HAP-1 (cell line): ENCODE measurements around the gene VTI1A.
"Not testable (repeated sequence)": the region's sequence is repeated elsewhere in the genome, so short reads cannot be mapped to it uniquely, and the experiment has no call there.

ENCODE experiments used
- DNase-seq, 2 experiments: peaks; one replicate each; pipeline ENCODE4 v3.0.0-alpha.2; 2016 to 2020; ENCODE audit warnings: low spot score in 2 of 2
- H3K27me3 ChIP-seq: fragments of 250-450 bp; sonication (Bioruptor Pico); 2 replicates; pipeline ENCODE4 v1.5.1; 2020; ENCODE audit warnings: low read depth, mild to moderate bottlenecking, moderate library complexity
- H3K36me3 ChIP-seq: fragments of 250-450 bp; sonication (Bioruptor Pico); replicated peaks from 2 replicates; pipeline ENCODE4 v1.5.1; 2020; ENCODE audit warnings: mild to moderate bottlenecking
- H3K4me1 ChIP-seq: fragments of 250-450 bp; sonication (Bioruptor Pico); 2 replicates; pipeline ENCODE4 v1.5.1; 2020; ENCODE audit warnings: mild to moderate bottlenecking
- H3K4me3 ChIP-seq: fragments of 250-450 bp; sonication (Bioruptor Pico); 2 replicates; pipeline ENCODE4 v1.5.1; 2020; ENCODE audit warnings: mild to moderate bottlenecking, moderate library complexity
- H3K9me3 ChIP-seq: fragments of 250-450 bp; sonication (Bioruptor Pico); 2 replicates; pipeline ENCODE4 v1.5.1; 2020; ENCODE audit warnings: mild to moderate bottlenecking, moderate library complexity
- in situ Hi-C: fragments of 300-500 bp; cut with MboI; formaldehyde crosslinking; loops from 3 replicates; pipeline ENCODE4 v1.14.3; 2020; ENCODE audit warnings: low sequenced_read_pairs, inconsistent platforms, mixed read lengths

Gene VTI1A

DNA sequence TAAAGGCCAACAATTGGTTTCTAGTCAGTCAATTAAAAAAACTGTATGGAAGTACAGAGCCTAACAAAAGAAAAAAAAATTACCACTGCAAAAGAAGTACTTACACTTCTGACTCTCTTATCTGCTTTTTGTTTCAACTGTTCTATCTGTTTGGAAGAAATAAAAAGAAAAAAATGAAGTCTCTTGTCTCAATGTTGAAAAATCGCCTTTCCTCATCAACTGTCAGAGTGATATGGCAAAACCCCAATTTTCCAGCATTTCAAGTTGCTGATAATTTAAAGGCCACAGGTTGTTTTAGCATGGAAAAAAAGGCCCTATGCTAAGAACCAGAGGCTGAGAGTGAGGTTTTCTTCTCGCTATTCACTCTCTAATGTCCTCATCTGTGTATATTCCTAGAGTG lies 13.9 kb upstream of the VTI1A start:
- peaks cover 55% of the 10 kb centered on the region for H3K36me3 ChIP-seq

DNA sequence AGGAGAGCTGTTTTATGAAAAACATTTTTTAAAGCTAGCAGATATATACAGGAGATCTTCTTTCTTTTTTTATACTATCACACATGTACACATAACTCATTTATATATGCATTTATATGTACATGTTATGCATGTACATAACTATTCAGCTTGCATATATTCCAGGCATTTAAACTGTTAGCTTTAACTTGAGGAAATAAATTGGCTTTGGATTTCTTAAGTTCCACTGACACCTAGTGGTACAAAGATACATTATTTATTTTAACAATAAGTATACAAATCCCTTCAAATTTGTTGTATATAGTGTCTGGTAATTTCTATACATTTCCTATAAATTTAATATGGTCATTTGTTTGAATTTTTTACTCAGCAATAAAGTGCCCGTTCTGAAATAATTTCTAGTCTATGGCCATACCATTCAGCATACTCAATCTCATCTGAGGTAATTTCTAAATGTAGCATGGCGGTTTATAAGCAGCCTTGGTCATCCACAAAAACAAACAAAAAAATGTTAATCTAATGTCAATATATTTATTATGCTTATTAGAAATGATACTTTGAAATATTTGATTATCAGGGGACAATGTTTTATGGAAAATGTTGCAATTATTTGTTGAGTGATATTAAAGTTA lies 11.9 kb upstream of the VTI1A start:
- in situ Hi-C loops: no loop called here
- H3K4me3 ChIP-seq: no peak overlapping the region
- no peaks in the 10 kb centered on the region for H3K27me3 ChIP-seq
- peaks cover 65% of the 10 kb centered on the region for H3K36me3 ChIP-seq
- H3K9me3 ChIP-seq: no peaks in the 10 kb centered on the region
- peak in 1 of 2 experiments; percentile 31 for DNase-seq
- H3K4me1 ChIP-seq: no peaks in the 10 kb centered on the region

More for the DNA sequence above, 13.9 kb upstream of the VTI1A start:
- no peaks in the 10 kb centered on the region for H3K27me3 ChIP-seq
- no peak overlapping the region for H3K4me3 ChIP-seq
- no peak for DNase-seq
- H3K9me3 ChIP-seq: no peaks in the 10 kb centered on the region
- no peaks in the 10 kb centered on the region for H3K4me1 ChIP-seq
- in situ Hi-C loops: no loop called here

DNA sequence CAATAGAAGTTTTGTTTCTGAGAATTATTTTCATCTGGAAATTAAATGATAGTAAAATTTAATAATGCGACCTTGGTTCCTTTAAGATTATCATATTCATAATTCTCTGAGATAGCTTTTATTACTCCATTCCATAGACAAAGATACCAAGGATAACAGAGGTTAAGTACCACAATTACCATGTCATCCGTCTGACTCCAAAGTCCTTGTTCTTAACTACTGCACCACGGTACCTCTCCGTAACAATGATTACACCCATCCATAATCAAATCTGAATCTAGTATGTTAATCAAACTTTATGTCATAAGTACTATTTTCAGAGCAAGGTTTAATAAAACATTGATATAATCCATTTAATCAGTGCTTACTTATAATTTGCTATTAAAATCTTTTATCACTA lies 8.7 kb upstream of the VTI1A start:
- H3K4me1 ChIP-seq: no peaks in the 10 kb centered on the region
- DNase-seq: no peak
- peaks cover 57% of the 10 kb centered on the region for H3K36me3 ChIP-seq
- no peak overlapping the region for H3K4me3 ChIP-seq
- H3K9me3 ChIP-seq: no peaks in the 10 kb centered on the region
- in situ Hi-C loops: no loop called here
- H3K27me3 ChIP-seq: no peaks in the 10 kb centered on the region

DNA sequence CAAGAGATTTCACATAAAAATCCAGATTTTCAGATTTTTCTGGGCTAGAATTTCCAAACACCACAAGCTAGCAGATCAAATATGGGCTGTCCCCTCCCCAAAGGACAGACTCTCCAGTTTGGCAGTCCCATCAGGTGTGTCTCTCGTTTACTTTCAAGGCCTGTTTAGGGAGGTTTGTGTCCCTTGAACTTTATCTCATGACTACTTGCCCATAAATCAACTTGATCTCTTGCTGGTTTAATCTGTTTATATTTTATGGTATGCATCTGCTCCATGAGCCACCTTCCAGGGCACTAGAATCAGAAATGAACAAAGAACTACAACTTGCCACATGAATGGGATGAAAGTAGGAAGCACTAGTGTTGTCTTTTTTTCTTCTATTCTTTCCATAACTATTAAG lies 5.5 kb upstream of the VTI1A start:
- Histone ChIP-seq H3K9me3 (no peaks in the 10 kb centered on the region), H3K27me3 (no peaks in the 10 kb centered on the region), H3K4me1 (peaks cover 6% of the 10 kb centered on the region), H3K36me3 (peaks cover 47% of the 10 kb centered on the region), H3K4me3 (no peak overlapping the region)
- in situ Hi-C loops: no loop called here
- no peak for DNase-seq

- peaks cover 6% of the 10 kb centered on the region for H3K4me1 ChIP-seq
Measured at GRCh38 chr10:112442063-112442462, 5.0 kb upstream of the VTI1A start.

DNA sequence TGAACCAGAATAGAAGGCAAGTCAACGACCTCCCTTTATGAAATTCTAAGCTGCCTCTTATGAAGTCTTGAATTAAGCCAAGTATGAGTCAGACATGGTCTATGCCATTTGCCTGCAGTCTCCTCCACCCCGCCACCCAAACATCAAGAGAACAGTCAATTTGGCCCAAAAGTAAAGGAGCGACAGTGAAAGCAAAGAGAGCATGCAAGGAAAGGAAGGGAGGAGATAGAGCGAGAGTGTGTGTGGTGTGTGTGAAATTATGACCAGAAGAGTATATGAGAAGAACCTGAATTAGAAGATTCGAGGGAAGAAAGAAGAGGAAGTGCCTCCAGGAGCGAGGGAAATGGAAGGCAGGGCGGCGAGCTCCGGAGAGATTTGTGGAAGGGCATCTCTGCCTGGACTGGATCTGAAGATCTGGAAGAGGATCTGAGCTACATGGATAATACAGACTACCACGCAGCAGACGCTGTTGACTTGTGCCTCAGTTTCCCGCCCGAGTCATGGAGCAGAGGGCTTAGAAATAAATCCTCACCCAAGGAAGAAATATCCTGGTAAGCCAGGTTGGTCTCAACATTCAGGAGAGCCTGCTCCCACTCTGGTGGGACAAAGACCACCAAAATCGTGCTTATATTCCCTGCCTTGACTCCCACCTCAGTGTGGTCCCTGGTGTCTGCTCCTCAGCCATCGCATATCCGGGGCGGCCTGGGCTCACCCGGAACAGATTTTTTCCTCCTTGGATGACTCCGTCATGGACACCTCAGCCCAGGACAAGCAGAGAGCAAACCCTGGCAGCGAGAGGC lies 760 bp upstream of the VTI1A start:
- DNase-seq: no peak
- Histone ChIP-seq H3K27me3 (no peaks in the 10 kb centered on the region), H3K36me3 (peaks cover 22% of the 10 kb centered on the region), H3K4me3 (peak overlapping the region; percentile 92), H3K4me1 (peaks cover 6% of the 10 kb centered on the region), H3K9me3 (no peaks in the 10 kb centered on the region)
- in situ Hi-C loops: no loop called here

More at GRCh38 chr10:112442063-112442462, 5.0 kb upstream of the VTI1A start:
- H3K27me3 ChIP-seq: no peaks in the 10 kb centered on the region
- H3K36me3 ChIP-seq: peaks cover 45% of the 10 kb centered on the region
- DNase-seq: no peak
- in situ Hi-C loops: no loop called here
- no peaks in the 10 kb centered on the region for H3K9me3 ChIP-seq
- no peak overlapping the region for H3K4me3 ChIP-seq

DNA sequence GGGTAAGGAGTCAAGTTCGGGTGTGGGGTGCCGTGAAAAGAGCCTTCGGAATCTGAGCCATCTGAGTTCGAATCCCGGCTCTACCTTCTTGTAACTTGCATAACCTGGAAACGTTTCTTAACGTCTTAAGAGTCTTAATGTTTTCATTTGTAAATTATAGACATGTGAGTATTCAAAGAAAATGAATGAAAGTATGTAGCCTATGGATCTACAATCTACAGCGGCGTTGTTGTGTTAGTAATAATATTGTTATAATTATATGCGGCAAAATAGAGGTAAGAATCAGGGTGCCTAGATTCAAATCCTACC lies 559 bp downstream of the VTI1A start:
- Histone ChIP-seq H3K36me3 (peaks cover 15% of the 10 kb centered on the region), H3K27me3 (no peaks in the 10 kb centered on the region), H3K9me3 (no peaks in the 10 kb centered on the region), H3K4me3 (peak overlapping the region; percentile 92), H3K4me1 (peaks cover 6% of the 10 kb centered on the region)
- DNase-seq: no peak
- in situ Hi-C loops: no loop called here

GRCh38 chr10:112448888-112449287 lies 1.9 kb downstream of the VTI1A start:
- in situ Hi-C loops: no loop called here
- no peak overlapping the region for H3K4me3 ChIP-seq
- H3K36me3 ChIP-seq: peaks cover 10% of the 10 kb centered on the region
- no peak for DNase-seq
- H3K9me3 ChIP-seq: peaks cover under 1% of the 10 kb centered on the region; the same call in 1 of the 2 replicates
- H3K27me3 ChIP-seq: no peaks in the 10 kb centered on the region
- H3K4me1 ChIP-seq: peaks cover 6% of the 10 kb centered on the region

- Histone ChIP-seq H3K36me3 (no peaks in the 10 kb centered on the region), H3K4me1 (no peaks in the 10 kb centered on the region), H3K4me3 (no peak overlapping the region), H3K27me3 (no peaks in the 10 kb centered on the region), H3K9me3 (peaks cover 3% of the 10 kb centered on the region; the same call in 1 of the 2 replicates)
- no peak for DNase-seq
- in situ Hi-C loops: no loop called here
Measured at GRCh38 chr10:112454910-112455779, 8.1 kb downstream of the VTI1A start.

DNA sequence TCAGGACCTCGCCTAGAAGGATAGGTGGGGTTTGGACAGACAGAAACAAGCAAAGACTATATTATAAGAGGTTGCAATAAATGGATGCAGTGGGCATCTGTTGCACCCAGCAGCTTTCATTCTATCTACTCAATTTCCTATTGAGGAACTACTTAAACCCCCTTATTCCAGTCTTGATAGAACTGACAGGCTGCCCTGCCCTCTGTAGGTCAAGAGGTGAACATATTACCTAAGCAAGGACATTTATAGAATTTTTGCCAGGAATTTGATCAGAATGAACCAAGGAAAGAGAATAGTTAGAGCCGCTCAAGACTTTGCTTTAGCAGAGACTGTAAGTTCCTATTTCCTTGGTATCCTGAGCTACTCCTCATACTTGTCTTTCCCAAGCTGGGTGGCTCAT lies 9.5 kb downstream of the VTI1A start:
- no peaks in the 10 kb centered on the region; the same call in 1 of the 2 replicates for H3K36me3 ChIP-seq
- H3K4me3 ChIP-seq: no peak overlapping the region
- peaks cover 3% of the 10 kb centered on the region; the same call in 1 of the 2 replicates for H3K9me3 ChIP-seq
- no peaks in the 10 kb centered on the region; the same call in 1 of the 2 replicates for H3K4me1 ChIP-seq
- no peaks in the 10 kb centered on the region for H3K27me3 ChIP-seq
- in situ Hi-C loops: no loop called here
- no peak for DNase-seq

DNA sequence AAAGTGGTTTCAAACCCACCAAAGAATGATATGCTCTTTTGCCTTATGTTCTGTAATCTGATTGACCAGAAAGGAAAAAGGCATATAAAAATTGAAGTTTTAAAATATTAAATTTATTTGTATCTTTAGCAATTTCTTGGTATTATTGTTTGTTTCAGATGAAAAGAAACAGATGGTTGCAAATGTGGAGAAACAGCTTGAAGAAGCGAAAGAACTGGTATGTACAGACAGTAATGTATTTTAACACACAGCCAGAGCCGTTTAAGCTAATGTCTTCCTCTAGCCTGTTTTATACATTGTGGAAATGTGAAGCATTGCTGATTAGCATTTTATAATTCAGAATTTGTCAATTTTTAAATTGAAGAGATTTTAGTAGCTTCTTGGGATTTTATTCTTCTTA lies 13.4 kb downstream of the VTI1A start:
- Histone ChIP-seq H3K27me3 (no peaks in the 10 kb centered on the region), H3K36me3 (peaks cover 13% of the 10 kb centered on the region)

GRCh38 chr10:112461029-112461887 lies 14.2 kb downstream of the VTI1A start:
- H3K27me3 ChIP-seq: no peaks in the 10 kb centered on the region

More for the DNA sequence above, 13.4 kb downstream of the VTI1A start:
- in situ Hi-C loops: no loop called here
- Histone ChIP-seq H3K4me1 (no peaks in the 10 kb centered on the region; the same call in 1 of the 2 replicates), H3K9me3 (no peaks in the 10 kb centered on the region), H3K4me3 (no peak overlapping the region)
- no peak for DNase-seq

DNA sequence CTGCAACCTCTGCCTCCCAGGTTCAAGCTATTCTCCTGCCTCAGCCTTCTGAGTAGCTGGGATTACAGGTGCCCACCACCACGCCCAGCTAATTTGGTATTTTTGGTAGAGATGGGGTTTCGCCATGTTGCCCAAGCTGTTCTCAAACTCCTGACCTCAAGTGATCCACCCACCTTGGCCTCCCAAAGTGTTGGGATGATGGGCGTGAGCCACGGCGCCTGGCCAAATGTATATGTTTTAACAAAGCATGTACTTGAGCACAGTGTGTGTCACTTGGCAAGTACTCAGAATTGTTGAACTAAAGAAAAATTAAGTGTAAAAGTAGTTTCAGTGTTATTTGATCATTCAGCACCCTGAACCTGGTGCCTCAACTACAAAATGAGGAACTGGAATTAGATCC lies 17.1 kb downstream of the VTI1A start:
- H3K27me3 ChIP-seq, H3K4me1 ChIP-seq, in situ Hi-C loops, H3K9me3 ChIP-seq, DNase-seq, H3K4me3 ChIP-seq: not testable (repeated sequence)
- peaks cover 15% of the 10 kb centered on the region for H3K36me3 ChIP-seq

More at GRCh38 chr10:112461029-112461887, 14.2 kb downstream of the VTI1A start:
- peaks cover 15% of the 10 kb centered on the region for H3K36me3 ChIP-seq
- in situ Hi-C loops: no loop called here
- H3K9me3 ChIP-seq: no peaks in the 10 kb centered on the region
- DNase-seq: no peak
- H3K4me1 ChIP-seq: no peaks in the 10 kb centered on the region; the same call in 1 of the 2 replicates
- H3K4me3 ChIP-seq: no peak overlapping the region
